Measurements from ENCODE around the gene MRPL28. TPM values are rescaled to one million over a fixed set of nuclear protein-coding genes. Genes with fewer than 3 reads are reported as not detected.

MRPL28 gene
- total and polyA plus RNA-seq, 10 donors, result 38.0 to 108 (median 55.8) TPM

GRCh38 chr16:404971-405486 lies 34.7 kb upstream of the MRPL28 start:
- WGBS, 5 donors, result 87 to 97% (median 89%) methylated on average over 9 to 12 of the region's 12 CpGs
- TF ChIP-seq POLR2A (IDR thresholded peaks at IDR 0.05) (no peak), CTCF (IDR thresholded peaks at IDR 0.05 in 8 of 11, conservative IDR thresholded peaks at IDR 0.05 in 3 of 11) (no peak), POLR2AphosphoS5 (IDR thresholded peaks at IDR 0.05) (no peak)
- DNase-seq, result no peak
- no peak overlapping the region for H3K27ac ChIP-seq
- H3K4me3 ChIP-seq, result no peak overlapping the region
- intact Hi-C loops (cut with DNase I; ENCODE audit: low total_unique reads), result no loop called here
- H3K9me3 ChIP-seq, result no peaks in the 10 kb centered on the region
- peaks cover 0 to 23% (median 15%) of the 10 kb centered on the region in 6 donors for H3K4me1 ChIP-seq
- no peaks in the 10 kb centered on the region for H3K27me3 ChIP-seq (replicated peaks in 1 of 7)
- peaks cover 0 to 6% (median 0%) of the 10 kb centered on the region in 6 donors for H3K36me3 ChIP-seq

- peak; percentile 99 for DNase-seq
- intact Hi-C loops (cut with DNase I; ENCODE audit: low total_unique reads), result no loop called here
- Histone ChIP-seq H3K9me3 (no peaks in the 10 kb centered on the region), H3K36me3 (peaks cover 0 to 8% (median 0%) of the 10 kb centered on the region in 6 donors), H3K27me3 (replicated peaks in 1 of 7) (no peaks in the 10 kb centered on the region), H3K4me3 (peak within 1 kb of the TSS; percentile 62 to 94 (median 76)), H3K27ac (peak within 1 kb of the TSS; percentile 83 to 98 (median 93)), H3K4me1 (peaks cover 1 to 51% (median 30%) of the 10 kb centered on the region in 6 donors)
- TF ChIP-seq POLR2A (IDR thresholded peaks at IDR 0.05) (peak in 2 of 3 donors; percentile 53 to 66), POLR2AphosphoS5 (IDR thresholded peaks at IDR 0.05) (peak; percentile 95 to 96 (median 96)), CTCF (IDR thresholded peaks at IDR 0.05 in 8 of 11, conservative IDR thresholded peaks at IDR 0.05 in 3 of 11) (peak in 10 of 11 experiments; percentile 17 to 68 (median 53))
- 0 to 1% (median 0%) methylated on average over 42 to 91 of the region's 91 CpGs for WGBS, 5 donors
Observed at GRCh38 chr16:401468-402348, 31.4 kb upstream of the MRPL28 start, which contains the start of gene DECR2. TSS of gene DECR2 (plus strand) at chr16:401885. CDS start at chr16:401964, 79 bp downstream.

- Histone ChIP-seq H3K9me3 (no peaks in the 10 kb centered on the region), H3K27ac (peak overlapping the region; percentile 83 to 98 (median 93)), H3K27me3 (replicated peaks in 1 of 7) (no peaks in the 10 kb centered on the region), H3K4me1 (peaks cover 6 to 65% (median 41%) of the 10 kb centered on the region in 6 donors), H3K4me3 (peak overlapping the region in 5 of 8 donors; percentile 64 to 94 (median 71)), H3K36me3 (peaks cover 0 to 8% (median 0%) of the 10 kb centered on the region in 6 donors)
- intact Hi-C loops (cut with DNase I; ENCODE audit: low total_unique reads), result no loop called here
- no peak for TF ChIP-seq CTCF (IDR thresholded peaks at IDR 0.05 in 8 of 11, conservative IDR thresholded peaks at IDR 0.05 in 3 of 11)
- no peak for TF ChIP-seq POLR2A (IDR thresholded peaks at IDR 0.05)
- TF ChIP-seq POLR2AphosphoS5 (IDR thresholded peaks at IDR 0.05), result no peak
- 60 to 81% (median 72%) methylated on average over 9 to 10 of the region's 10 CpGs for WGBS, 5 donors
- peak; percentile 82 for DNase-seq
Observed at GRCh38 chr16:400061-400591, 29.8 kb upstream of the MRPL28 start.

Data from spleen (tissue), 11 donors.